HEK293 (cell line): Measurements from ENCODE around the gene SCO1.

Experiments used
- CTCF ChIA-PET: fragments of 350-600 bp; formaldehyde crosslinking; extraction: SDS; loops from one replicate; lab custom pipeline; 2021; ENCODE audit warnings: antibody characterized with exemption; lab: Yijun Ruan, JAX
- POLR2A ChIA-PET: fragments of 300-600 bp; formaldehyde crosslinking; extraction: SDS; loops from one replicate; lab custom pipeline; 2020; ENCODE audit warnings: antibody characterized with exemption, inconsistent platforms; lab: Yijun Ruan, JAX
- H3K27ac ChIP-seq: fragments of 200-500 bp; sonication (Bioruptor generic); 2 replicates; pipeline ENCODE4 v1.5.1; 2014; ENCODE audit warnings: low read depth, low read length, control low read depth, inconsistent platforms; ENCODE audit errors: extremely low read depth
- H3K36me3 ChIP-seq, 2 experiments: fragments of 200-500 bp in 1 of 2; sonication (Bioruptor generic) in 1 of 2; 1 replicate in 1 of 2; 2 replicates in 1 of 2; pipeline ENCODE4 v1.5.1; 2014 to 2017; ENCODE audit warnings: inconsistent platforms in 2 of 2, low read length in 2 of 2; ENCODE audit not compliant: control insufficient read depth in 2 of 2, insufficient read depth in 1 of 2
- H3K4me1 ChIP-seq: fragments of 200-500 bp; sonication (Bioruptor generic); 2 replicates; pipeline ENCODE4 v1.5.1; 2014; ENCODE audit warnings: mild to moderate bottlenecking, low read length, inconsistent platforms; ENCODE audit not compliant: control insufficient read depth, insufficient read depth
- H3K4me3 ChIP-seq: 2 replicates; pipeline ENCODE4 v1.5.1; 2011; ENCODE audit warnings: low read depth, mild to moderate bottlenecking, control low read depth, low read length, moderate library complexity
- H3K9me3 ChIP-seq: fragments of 200-500 bp; sonication (Bioruptor generic); 2 replicates; pipeline ENCODE4 v1.5.1; 2014; ENCODE audit warnings: low read depth, low read length, inconsistent platforms; ENCODE audit not compliant: control insufficient read depth, insufficient read depth
- BCL6B ChIP-seq: fragments of 450-650 bp; formaldehyde crosslinking; IDR thresholded peaks from 2 replicates; pipeline ENCODE4 v1.5.1; 2017; ENCODE audit warnings: missing biosample characterization, missing genetic modification characterization
- HOXD13 ChIP-seq: sonication (generic); formaldehyde crosslinking; IDR thresholded peaks from 2 replicates; pipeline ENCODE4 v1.8.0; 2022; ENCODE audit warnings: missing genetic modification reagents, borderline replicate concordance
- INSM2 ChIP-seq: fragments of 450-650 bp; formaldehyde crosslinking; IDR thresholded peaks from 2 replicates; pipeline ENCODE4 v1.5.1; 2016; ENCODE audit warnings: missing biosample characterization, missing genetic modification characterization
- MEIS1 ChIP-seq: sonication (generic); formaldehyde crosslinking; IDR thresholded peaks from 2 replicates; pipeline ENCODE4 v1.8.1; 2022; ENCODE audit warnings: missing genetic modification reagents, mild to moderate bottlenecking, borderline replicate concordance
- PATZ1 ChIP-seq: fragments of 450-650 bp; formaldehyde crosslinking; IDR thresholded peaks from 2 replicates; pipeline ENCODE4 v1.5.1; 2016; ENCODE audit warnings: missing biosample characterization, missing genetic modification characterization
- PRDM2 ChIP-seq: fragments of 450-650 bp; formaldehyde crosslinking; IDR thresholded peaks from 2 replicates; pipeline ENCODE4 v1.5.1; 2016; ENCODE audit warnings: missing biosample characterization, missing genetic modification characterization, borderline replicate concordance
- ZNF121 ChIP-seq: fragments of 450-650 bp; formaldehyde crosslinking; IDR thresholded peaks from 2 replicates; pipeline ENCODE4 v1.5.1; 2016; ENCODE audit warnings: missing biosample characterization, missing genetic modification characterization
- ZNF146 ChIP-seq: fragments of 450-650 bp; formaldehyde crosslinking; IDR thresholded peaks from 2 replicates; pipeline ENCODE4 v1.5.1; 2016; ENCODE audit warnings: missing biosample characterization, missing genetic modification characterization
- ZNF169 ChIP-seq: fragments of 450-650 bp; formaldehyde crosslinking; IDR thresholded peaks from 2 replicates; pipeline ENCODE4 v1.5.1; 2016; ENCODE audit warnings: missing biosample characterization, missing genetic modification characterization
- ZNF239 ChIP-seq: fragments of 450-650 bp; formaldehyde crosslinking; IDR thresholded peaks from 2 replicates; pipeline ENCODE4 v1.5.1; 2016; ENCODE audit warnings: missing biosample characterization, missing genetic modification characterization
- ZNF350 ChIP-seq: fragments of 450-650 bp; formaldehyde crosslinking; IDR thresholded peaks from 2 replicates; pipeline ENCODE4 v1.5.0; 2017; ENCODE audit warnings: missing biosample characterization, mild to moderate bottlenecking, missing genetic modification characterization
- ZNF426 ChIP-seq: fragments of 450-650 bp; formaldehyde crosslinking; IDR thresholded peaks from 2 replicates; pipeline ENCODE4 v1.5.1; 2017; ENCODE audit warnings: missing biosample characterization, missing genetic modification characterization, mild to moderate bottlenecking, inconsistent platforms, moderate library complexity
- ZNF518A ChIP-seq: fragments of 450-650 bp; formaldehyde crosslinking; conservative IDR thresholded peaks from 2 replicates; pipeline ENCODE4 v1.5.1; 2016; ENCODE audit warnings: low read depth, missing biosample characterization, missing genetic modification characterization
- ZNF677 ChIP-seq: fragments of 450-650 bp; IDR thresholded peaks from 2 replicates; pipeline ENCODE4 v1.5.0; 2018; ENCODE audit warnings: missing biosample characterization, mild to moderate bottlenecking, missing genetic modification characterization, moderate library complexity
- ZNF704 ChIP-seq: fragments of 450-650 bp; formaldehyde crosslinking; IDR thresholded peaks from 2 replicates; pipeline ENCODE4 v1.5.1; 2016; ENCODE audit warnings: missing biosample characterization, missing genetic modification characterization
- ZNF785 ChIP-seq: fragments of 450-650 bp; formaldehyde crosslinking; IDR thresholded peaks from 2 replicates; pipeline ENCODE4 v1.5.1; 2016; ENCODE audit warnings: missing biosample characterization, missing genetic modification characterization
- ZXDB ChIP-seq: fragments of 450-650 bp; formaldehyde crosslinking; IDR thresholded peaks from 2 replicates; pipeline ENCODE4 v1.5.1; 2016; ENCODE audit warnings: missing biosample characterization, missing genetic modification characterization

SCO1 gene

GRCh38 chr17:10635290-10635689, 62.0 kb downstream of the SCO1 start (continued):
- no peak for TF ChIP-seq ZNF518A
- TF ChIP-seq PRDM2 = no peak
- no peak for TF ChIP-seq ZNF350
- TF ChIP-seq ZNF146 = no peak
- TF ChIP-seq ZNF677 (tag by site-specific recombination) = no peak
- no peak for TF ChIP-seq MEIS1
- TF ChIP-seq ZNF169 = no peak

- ChIA-PET CTCF (interaction anchor here (0.6 to 10.6 kb wide), 7 partner anchors 9 to 204 kb away, joined by 3 to 210 read pairs (median 3); partner anchors contain the start of gene PIRT), POLR2A (no interaction called here)
- Histone ChIP-seq H3K27ac (no peak overlapping the region), H3K4me3 (no peak overlapping the region), H3K36me3 (peaks cover 0 to 68% of the 10 kb centered on the region in 2 experiments; a peak in 2 of 3 replicates), H3K4me1 (no peaks in the 10 kb centered on the region), H3K9me3 (no peaks in the 10 kb centered on the region)
- no peak for TF ChIP-seq ZNF704 (tag by site-specific recombination)
- TF ChIP-seq ZNF239 (tag by site-specific recombination) = no peak
- TF ChIP-seq ZNF677 (tag by site-specific recombination) = no peak
- no peak for TF ChIP-seq ZNF426 (tag by site-specific recombination)
- TF ChIP-seq ZXDB (tag by site-specific recombination) = no peak
- no peak for TF ChIP-seq ZNF121 (tag by site-specific recombination)
- no peak for TF ChIP-seq BCL6B
- no peak for TF ChIP-seq PATZ1 (tag by site-specific recombination)
- TF ChIP-seq HOXD13 (CRISPR knock-in tag) = no peak
- TF ChIP-seq INSM2 (tag by site-specific recombination) = no peak
- TF ChIP-seq ZNF785 (tag by site-specific recombination) = no peak
Observed at GRCh38 chr17:10633738-10634379, 63.5 kb downstream of the SCO1 start.
